Erythroblast (primary cell): ENCODE results near the gene ADAM11.

Experiments used
- DNase-seq, 2 experiments: peaks; one replicate each; lab custom pipeline; 2025; lab: John Stamatoyannopoulos, UW
- GATA1 ChIP-seq: IDR thresholded peaks from 2 replicates; pipeline ENCODE4 v1.6.1; 2011; ENCODE audit warnings: low read depth, mild to moderate bottlenecking, control low read depth, low read length, moderate library complexity
- POLR2A ChIP-seq: IDR thresholded peaks from 2 replicates; pipeline ENCODE4 v1.6.1; 2011; ENCODE audit warnings: mild to moderate bottlenecking, low read length

The ADAM11 gene

GRCh38 chr17:44776628-44777393 lies 18.0 kb downstream of the ADAM11 start:
- TF ChIP-seq POLR2A (no peak), GATA1 (no peak)

GRCh38 chr17:44777394-44778348 lies 18.9 kb downstream of the ADAM11 start:
- TF ChIP-seq GATA1, result no peak
- TF ChIP-seq POLR2A, result no peak
- no peak for DNase-seq

More at GRCh38 chr17:44776628-44777393, 18.0 kb downstream of the ADAM11 start:
- DNase-seq, result no peak

GRCh38 chr17:44778656-44779210 lies 19.9 kb downstream of the ADAM11 start:
- DNase-seq, result no peak
- TF ChIP-seq POLR2A (no peak), GATA1 (no peak)

GRCh38 chr17:44779211-44780025 lies 20.6 kb downstream of the ADAM11 start:
- DNase-seq, result peak; percentile 76 to 89
- TF ChIP-seq POLR2A, result no peak

GRCh38 chr17:44780161-44780560 lies 21.4 kb downstream of the ADAM11 start:
- TF ChIP-seq POLR2A (no peak), GATA1 (no peak)

GRCh38 chr17:44780845-44781480 lies 22.2 kb downstream of the ADAM11 start:
- TF ChIP-seq POLR2A, result no peak
- no peak for DNase-seq

More at GRCh38 chr17:44780161-44780560, 21.4 kb downstream of the ADAM11 start:
- DNase-seq, result no peak

GRCh38 chr17:44781551-44782325 lies 22.9 kb downstream of the ADAM11 start:
- no peak for TF ChIP-seq POLR2A
- TF ChIP-seq GATA1, result no peak

GRCh38 chr17:44782326-44782850 lies 23.6 kb downstream of the ADAM11 start:
- TF ChIP-seq POLR2A (no peak), GATA1 (no peak)
- no peak for DNase-seq

More at GRCh38 chr17:44781551-44782325, 22.9 kb downstream of the ADAM11 start:
- DNase-seq, result no peak

- no peak for DNase-seq
- TF ChIP-seq POLR2A (no peak), GATA1 (no peak)
These were observed 27.1 kb downstream of the ADAM11 start for GRCh38 chr17:44785921-44786320.

- TF ChIP-seq GATA1 (no peak), POLR2A (no peak)
These were observed 27.8 kb downstream of the ADAM11 start for GRCh38 chr17:44786551-44787081.

GRCh38 chr17:44787271-44787940 lies 28.6 kb downstream of the ADAM11 start:
- no peak for DNase-seq
- TF ChIP-seq GATA1 (no peak), POLR2A (no peak)

More at GRCh38 chr17:44786551-44787081, 27.8 kb downstream of the ADAM11 start:
- DNase-seq, result no peak
